K562 (cell line): ENCODE measurements around the gene IRF2BP1. TPM values are rescaled to one million over a fixed set of nuclear protein-coding genes. Genes with fewer than 3 reads are reported as not detected.
A peak's percentile ranks its signal among the peaks of the same experiment; 100 is the strongest.

Experiments
- ELF4 ChIP-seq: fragments of 450-650 bp; formaldehyde crosslinking; IDR thresholded peaks from 2 replicates; pipeline ENCODE4 v1.4.0; 2022; ENCODE audit warnings: missing genetic modification characterization
- GATAD2B ChIP-seq: fragments of 450-650 bp; IDR thresholded peaks from 2 replicates; pipeline ENCODE4 v1.6.1; 2017; ENCODE audit warnings: mild to moderate bottlenecking, borderline replicate concordance
- HLTF ChIP-seq: fragments of 450-650 bp; IDR thresholded peaks from 2 replicates; pipeline ENCODE4 v1.6.1; 2016
- POLR2B ChIP-seq: fragments of 450-650 bp; IDR thresholded peaks from 2 replicates; pipeline ENCODE4 v1.6.1; 2018; ENCODE audit warnings: low read depth; ENCODE audit not compliant: partially characterized antibody
- RBM34 ChIP-seq: fragments of 200-400 bp; formaldehyde crosslinking; IDR thresholded peaks from 2 replicates; pipeline ENCODE4 v1.6.1; 2018; ENCODE audit warnings: low read length, borderline replicate concordance; ENCODE audit not compliant: insufficient read depth
- STAT5A ChIP-seq: IDR thresholded peaks from 2 replicates; pipeline ENCODE4 v1.6.1; 2012; ENCODE audit warnings: low read length, inconsistent platforms, borderline replicate concordance
- ZNF175 ChIP-seq: fragments of 200-800 bp; sonication (Bioruptor generic); IDR thresholded peaks from 2 replicates; pipeline ENCODE4 v1.6.1; 2016; ENCODE audit warnings: low read depth, mild to moderate bottlenecking, missing genetic modification characterization, missing compliant biosample characterization
- ZNF253 ChIP-seq: fragments of 250-450 bp; sonication (Bioruptor Pico); conservative IDR thresholded peaks from 2 replicates; pipeline ENCODE4 v1.6.1; 2021; ENCODE audit warnings: mild to moderate bottlenecking
- ZNF740 ChIP-seq, 3 experiments: fragments of 200-800 bp in 1 of 3; sonication (Bioruptor generic) in 1 of 3; sonication (generic) in 1 of 3; formaldehyde crosslinking in 1 of 3; IDR thresholded peaks; 2 replicates each; pipeline versions ENCODE4 v1.6.1 to v1.8.0; 2016 to 2022; ENCODE audit warnings: mild to moderate bottlenecking in 2 of 3, missing compliant biosample characterization in 2 of 3, missing genetic modification characterization in 2 of 3, missing genetic modification reagents in 1 of 3
- ZNF77 ChIP-seq: fragments of 250-450 bp; sonication (Bioruptor Pico); IDR thresholded peaks from 2 replicates; pipeline ENCODE4 v1.5.0; 2020
- polyA plus RNA-seq, 8 experiments: library from polyadenylated mRNA; depleted of rRNA in 4 of 8; stranded (reverse) in 5 of 8; unstranded in 3 of 8; fragments of >200 nt; fragmentation: Nextera tagmentation in 2 of 8; fragmentation: Illumina TruSeq in 1 of 8; extraction: Ambion mirVana in 2 of 8; extraction: Trizol in 1 of 8; gene quantifications; 2 replicates each; pipeline versions ENCODE4 v1.2.1 to v1.2.3, GENCODE V29; 2011 to 2014; ENCODE audit warnings: inconsistent platforms in 1 of 8, missing spikeins in 1 of 8
- total RNA-seq, 7 experiments: library from RNA; depleted of rRNA in 6 of 7; stranded (reverse); fragments of >200 nt in 6 of 7; fragmentation: Illumina TruSeq in 2 of 7; extraction: Trizol in 2 of 7; gene quantifications; 2 replicates each; pipeline versions ENCODE4 v1.2.1 to v1.2.3, GENCODE V29; 2011 to 2021; ENCODE audit warnings: low replicate concordance in 1 of 7
- TF ChIP-seq, protein P1 (sequence below), 2 experiments: fragments of 450-650 bp; formaldehyde crosslinking in 1 of 2; IDR thresholded peaks; 2 replicates each; pipeline versions ENCODE4 v1.4.0 to v1.6.1; 2014 to 2020; ENCODE audit warnings: mild to moderate bottlenecking in 2 of 2, borderline replicate concordance in 1 of 2, low read depth in 1 of 2
- TF ChIP-seq, protein P2 (sequence below): fragments of 450-650 bp; conservative IDR thresholded peaks from 2 replicates; pipeline ENCODE4 v1.6.1; 2016; ENCODE audit warnings: missing genetic modification characterization, low read depth, mild to moderate bottlenecking, control low read depth, missing compliant biosample characterization

IRF2BP1 gene
- total and polyA plus RNA-seq, 9 of the 15 experiments (the other 6 are each of a cell fraction or from before 2014, with no cell fraction given), result 0.61 to 35.9 (median 3.5) TPM

DNA sequence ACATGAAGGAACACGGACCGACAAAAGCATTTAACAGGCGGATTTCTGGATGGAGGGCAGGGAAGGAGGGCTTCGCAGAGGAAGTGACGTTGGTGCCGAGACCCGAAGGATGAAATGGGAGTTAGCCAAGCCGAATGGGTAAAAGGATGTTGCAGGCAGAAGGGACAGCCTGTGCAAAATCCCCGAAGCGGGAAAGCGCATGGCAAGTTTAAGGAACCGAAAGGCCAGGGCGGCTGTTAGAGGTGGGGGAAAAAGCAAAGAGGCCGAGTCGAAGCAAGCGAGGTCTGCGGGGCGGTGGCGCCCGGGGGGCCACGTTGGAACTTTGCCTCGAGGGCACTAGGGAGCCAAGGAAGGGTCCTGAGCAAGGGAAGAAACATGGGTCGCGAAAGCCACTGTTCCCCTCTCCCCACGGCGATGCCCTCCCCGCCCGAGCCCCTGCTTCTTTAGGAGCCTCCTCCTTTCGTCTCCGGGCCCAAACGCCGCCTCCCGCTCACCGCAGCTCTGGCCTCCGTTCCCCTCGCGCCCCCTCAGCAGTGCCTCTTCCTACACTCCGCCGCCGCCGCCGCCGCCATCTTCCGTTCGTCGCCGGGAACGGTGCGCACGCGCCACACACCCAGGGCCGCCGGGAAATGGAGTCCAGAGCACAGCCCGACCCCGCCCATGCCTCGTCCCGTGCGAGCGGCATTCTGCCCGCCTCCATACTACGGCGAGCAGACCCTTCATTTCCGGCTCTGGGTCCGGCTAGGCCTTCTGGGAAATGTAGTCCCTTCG is 23.2 kb downstream of the IRF2BP1 start, which contains the start of gene SYMPK (continued):
- TF ChIP-seq, protein P1, sequence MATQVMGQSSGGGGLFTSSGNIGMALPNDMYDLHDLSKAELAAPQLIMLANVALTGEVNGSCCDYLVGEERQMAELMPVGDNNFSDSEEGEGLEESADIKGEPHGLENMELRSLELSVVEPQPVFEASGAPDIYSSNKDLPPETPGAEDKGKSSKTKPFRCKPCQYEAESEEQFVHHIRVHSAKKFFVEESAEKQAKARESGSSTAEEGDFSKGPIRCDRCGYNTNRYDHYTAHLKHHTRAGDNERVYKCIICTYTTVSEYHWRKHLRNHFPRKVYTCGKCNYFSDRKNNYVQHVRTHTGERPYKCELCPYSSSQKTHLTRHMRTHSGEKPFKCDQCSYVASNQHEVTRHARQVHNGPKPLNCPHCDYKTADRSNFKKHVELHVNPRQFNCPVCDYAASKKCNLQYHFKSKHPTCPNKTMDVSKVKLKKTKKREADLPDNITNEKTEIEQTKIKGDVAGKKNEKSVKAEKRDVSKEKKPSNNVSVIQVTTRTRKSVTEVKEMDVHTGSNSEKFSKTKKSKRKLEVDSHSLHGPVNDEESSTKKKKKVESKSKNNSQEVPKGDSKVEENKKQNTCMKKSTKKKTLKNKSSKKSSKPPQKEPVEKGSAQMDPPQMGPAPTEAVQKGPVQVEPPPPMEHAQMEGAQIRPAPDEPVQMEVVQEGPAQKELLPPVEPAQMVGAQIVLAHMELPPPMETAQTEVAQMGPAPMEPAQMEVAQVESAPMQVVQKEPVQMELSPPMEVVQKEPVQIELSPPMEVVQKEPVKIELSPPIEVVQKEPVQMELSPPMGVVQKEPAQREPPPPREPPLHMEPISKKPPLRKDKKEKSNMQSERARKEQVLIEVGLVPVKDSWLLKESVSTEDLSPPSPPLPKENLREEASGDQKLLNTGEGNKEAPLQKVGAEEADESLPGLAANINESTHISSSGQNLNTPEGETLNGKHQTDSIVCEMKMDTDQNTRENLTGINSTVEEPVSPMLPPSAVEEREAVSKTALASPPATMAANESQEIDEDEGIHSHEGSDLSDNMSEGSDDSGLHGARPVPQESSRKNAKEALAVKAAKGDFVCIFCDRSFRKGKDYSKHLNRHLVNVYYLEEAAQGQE (IDR thresholded peaks at IDR 0.05; ENCODE audit: borderline replicate concordance), result no peak
- TF ChIP-seq, protein P1 (CRISPR knock-in tag; IDR thresholded peaks at IDR 0.05; ENCODE audit: low read depth), result no peak
- TF ChIP-seq ZNF253 (CRISPR knock-in tag) (no peak), ZNF740 (CRISPR knock-in tag; IDR thresholded peaks at IDR 0.05) (no peak), ZNF740 (tag; IDR thresholded peaks at IDR 0.05) (no peak), STAT5A (no peak), POLR2B (peak; percentile 73), ZNF77 (CRISPR knock-in tag) (no peak), ELF4 (CRISPR knock-in tag) (peak; percentile 34; the same call in 1 of the 2 replicates), ZNF175 (CRISPR knock-in tag) (0 out of 2 replicates have a peak, but pooled peaks have one; percentile 25), GATAD2B (no peak), HLTF (no peak), RBM34 (no peak)
- TF ChIP-seq, protein P2, sequence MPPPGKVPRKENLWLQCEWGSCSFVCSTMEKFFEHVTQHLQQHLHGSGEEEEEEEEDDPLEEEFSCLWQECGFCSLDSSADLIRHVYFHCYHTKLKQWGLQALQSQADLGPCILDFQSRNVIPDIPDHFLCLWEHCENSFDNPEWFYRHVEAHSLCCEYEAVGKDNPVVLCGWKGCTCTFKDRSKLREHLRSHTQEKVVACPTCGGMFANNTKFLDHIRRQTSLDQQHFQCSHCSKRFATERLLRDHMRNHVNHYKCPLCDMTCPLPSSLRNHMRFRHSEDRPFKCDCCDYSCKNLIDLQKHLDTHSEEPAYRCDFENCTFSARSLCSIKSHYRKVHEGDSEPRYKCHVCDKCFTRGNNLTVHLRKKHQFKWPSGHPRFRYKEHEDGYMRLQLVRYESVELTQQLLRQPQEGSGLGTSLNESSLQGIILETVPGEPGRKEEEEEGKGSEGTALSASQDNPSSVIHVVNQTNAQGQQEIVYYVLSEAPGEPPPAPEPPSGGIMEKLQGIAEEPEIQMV, result no peak
